GM18505 (cell line): Measurements from ENCODE around the gene PTGER2.

ENCODE experiments used
- ATAC-seq: cut with Tn5 transposase; IDR thresholded peaks from one replicate; pipeline ENCODE4 v1.9.1; 2021; ENCODE audit not compliant: unreplicated experiment
- POLR2A ChIP-seq: IDR thresholded peaks from 4 replicates; pipeline ENCODE4 v1.6.1; 2011; ENCODE audit warnings: borderline replicate concordance; ENCODE audit not compliant: insufficient read depth, insufficient read length; ENCODE audit errors: extremely low read depth

PTGER2 gene

GRCh38 chr14:52315355-52315718 lies 1.2 kb downstream of the PTGER2 start:
- no peak for ATAC-seq
- no peak for TF ChIP-seq POLR2A

GRCh38 chr14:52318062-52318461 lies 4.0 kb downstream of the PTGER2 start:
- no peak for TF ChIP-seq POLR2A

GRCh38 chr14:52318826-52319645 lies 4.9 kb downstream of the PTGER2 start:
- no peak for ATAC-seq
- TF ChIP-seq POLR2A, result no peak

More at GRCh38 chr14:52318062-52318461, 4.0 kb downstream of the PTGER2 start:
- no peak for ATAC-seq

- no peak for ATAC-seq
- TF ChIP-seq POLR2A, result no peak
These were observed 5.8 kb downstream of the PTGER2 start for GRCh38 chr14:52319919-52320318.

- TF ChIP-seq POLR2A, result no peak
- ATAC-seq, result peak; percentile 97
These were observed 11.0 kb downstream of the PTGER2 start for GRCh38 chr14:52325126-52325525.

- TF ChIP-seq POLR2A, result no peak
These were observed 11.5 kb downstream of the PTGER2 start for GRCh38 chr14:52325630-52326029.

GRCh38 chr14:52327374-52328226 lies 13.5 kb downstream of the PTGER2 start:
- ATAC-seq, result no peak
- TF ChIP-seq POLR2A, result no peak

More at GRCh38 chr14:52325630-52326029, 11.5 kb downstream of the PTGER2 start:
- ATAC-seq, result no peak

- ATAC-seq, result no peak
- no peak for TF ChIP-seq POLR2A
These were observed 14.2 kb downstream of the PTGER2 start for GRCh38 chr14:52328276-52328675.

GRCh38 chr14:52329678-52330369 lies 15.7 kb downstream of the PTGER2 start:
- no peak for ATAC-seq

GRCh38 chr14:52332269-52332668 lies 18.2 kb downstream of the PTGER2 start:
- TF ChIP-seq POLR2A, result no peak
- ATAC-seq, result no peak

More at GRCh38 chr14:52329678-52330369, 15.7 kb downstream of the PTGER2 start:
- TF ChIP-seq POLR2A, result no peak

- no peak for ATAC-seq
- no peak for TF ChIP-seq POLR2A
These were observed 19.0 kb downstream of the PTGER2 start for GRCh38 chr14:52333108-52333507.

GRCh38 chr14:52333823-52334657 lies 19.9 kb downstream of the PTGER2 start:
- ATAC-seq, result no peak
- no peak for TF ChIP-seq POLR2A
